ENCODE measurements around the gene KCMF1. TPM values are rescaled to one million over a fixed set of nuclear protein-coding genes. Genes with fewer than 3 reads are reported as not detected.
A peak's percentile ranks its signal among the peaks of the same experiment; 100 is the strongest.
"Not testable (repeated sequence)": the region's sequence is repeated elsewhere in the genome, so short reads cannot be mapped to it uniquely, and the experiment has no call there.

The KCMF1 gene
- total RNA-seq, 8 experiments from 2014 or later, result 28.9 to 54.3 (median 34.3) TPM

- in situ Hi-C loops (cut with MboI; ENCODE audit: low pct_unique_long_range_greater_than_20kb in 2 of 9, low sequenced_read_pairs in 9 of 9, unreplicated experiment in 9 of 9), result loop anchor here in 3 of 9 experiments (25.0 kb wide), 2 partner anchors 345 to 455 kb away; no protein-coding TSS in a partner anchor
- Histone ChIP-seq H3K4me1 (replicated peaks in 1 of 2) (no peaks in the 10 kb centered on the region), H3K27ac (no peak overlapping the region), H3K4me3 (no peak overlapping the region)
- no peak for ATAC-seq (replicated peaks in 6 of 8)
- 80 to 100% (median 100%) methylated on average over 1 to 2 of the region's 2 CpGs; no CpG with 5 or more reads in 4 of the 10 experiments for WGBS, 10 experiments
Measured at GRCh38 chr2:84942166-84942565, 28.8 kb upstream of the KCMF1 start.

- H3K27ac ChIP-seq, result no peak overlapping the region
- H3K4me1 ChIP-seq (replicated peaks in 1 of 2), result no peaks in the 10 kb centered on the region
- 71 to 100% (median 97%) methylated on average over 1 to 4 of the region's 4 CpGs; no CpG with 5 or more reads in 2 of the 10 experiments for WGBS, 10 experiments
- in situ Hi-C loops (cut with MboI; ENCODE audit: low pct_unique_long_range_greater_than_20kb in 2 of 9, low sequenced_read_pairs in 9 of 9, unreplicated experiment in 9 of 9), result loop anchor here in 3 of 9 experiments (25.0 kb wide), 2 partner anchors 344 to 456 kb away; no protein-coding TSS in a partner anchor
- no peak overlapping the region for H3K4me3 ChIP-seq
- ATAC-seq (replicated peaks in 6 of 8), result peak in 1 of 8 experiments; percentile 16
Measured at GRCh38 chr2:84942964-84943421, 28.0 kb upstream of the KCMF1 start.

GRCh38 chr2:84944295-84944909 is 26.6 kb upstream of the KCMF1 start:
- no peaks in the 10 kb centered on the region for H3K4me1 ChIP-seq (replicated peaks in 1 of 2)
- 40 to 100% (median 81%) methylated on average over 1 to 6 of the region's 7 CpGs; no CpG with 5 or more reads in 1 of the 10 experiments for WGBS, 10 experiments
- in situ Hi-C loops (cut with MboI; ENCODE audit: low pct_unique_long_range_greater_than_20kb in 2 of 9, low sequenced_read_pairs in 9 of 9, unreplicated experiment in 9 of 9), result loop anchor here in 3 of 9 experiments (25.0 kb wide), 2 partner anchors 343 to 457 kb away; no protein-coding TSS in a partner anchor
- no peak overlapping the region for H3K4me3 ChIP-seq
- H3K27ac ChIP-seq, result no peak overlapping the region
- no peak for ATAC-seq (replicated peaks in 6 of 8)

GRCh38 chr2:84945838-84946203 is 25.1 kb upstream of the KCMF1 start:
- ATAC-seq (replicated peaks in 6 of 8), result peak in 2 of 8 experiments; percentile 18 to 33
- H3K4me1 ChIP-seq (replicated peaks in 1 of 2); H3K27ac ChIP-seq; H3K4me3 ChIP-seq: not testable (repeated sequence)
- in situ Hi-C loops (cut with MboI; ENCODE audit: low pct_unique_long_range_greater_than_20kb in 2 of 9, low sequenced_read_pairs in 9 of 9, unreplicated experiment in 9 of 9), result loop anchor here in 3 of 9 experiments (25.0 kb wide), 2 partner anchors 341 to 459 kb away; no protein-coding TSS in a partner anchor
- WGBS, 10 experiments, result 83% methylated on average over 1 of the region's 3 CpGs; no CpG with 5 or more reads in 9 of the 10 experiments

GRCh38 chr2:84946204-84947009 is 24.6 kb upstream of the KCMF1 start:
- 0 to 100% (median 83%) methylated on average over 1 to 4 of the region's 12 CpGs; no CpG with 5 or more reads in 3 of the 10 experiments for WGBS, 10 experiments
- H3K27ac ChIP-seq, result no peak overlapping the region
- peak in 4 of 8 experiments; percentile 17 to 94 (median 62) for ATAC-seq (replicated peaks in 6 of 8)
- in situ Hi-C loops (cut with MboI; ENCODE audit: low pct_unique_long_range_greater_than_20kb in 2 of 9, low sequenced_read_pairs in 9 of 9, unreplicated experiment in 9 of 9), result loop anchor here in 3 of 9 experiments (25.0 kb wide), 2 partner anchors 341 to 459 kb away; no protein-coding TSS in a partner anchor
- no peaks in the 10 kb centered on the region for H3K4me1 ChIP-seq (replicated peaks in 1 of 2)
- no peak overlapping the region for H3K4me3 ChIP-seq

GRCh38 chr2:84947010-84947593 is 23.9 kb upstream of the KCMF1 start:
- Histone ChIP-seq H3K4me1 (replicated peaks in 1 of 2) (no peaks in the 10 kb centered on the region), H3K27ac (no peak overlapping the region), H3K4me3 (no peak overlapping the region)
- in situ Hi-C loops (cut with MboI; ENCODE audit: low pct_unique_long_range_greater_than_20kb in 2 of 9, low sequenced_read_pairs in 9 of 9, unreplicated experiment in 9 of 9), result loop anchor here in 3 of 9 experiments (25.0 kb wide), 2 partner anchors 340 to 460 kb away; no protein-coding TSS in a partner anchor
- WGBS, 10 experiments, result 60 to 96% (median 85%) methylated on average over 1 to 8 of the region's 10 CpGs; no CpG with 5 or more reads in 2 of the 10 experiments
- no peak for ATAC-seq (replicated peaks in 6 of 8)

- Histone ChIP-seq H3K4me1 (replicated peaks in 1 of 2) (peaks cover 0 to 4% of the 10 kb centered on the region in 2 donors), H3K4me3 (no peak overlapping the region), H3K27ac (no peak overlapping the region)
- WGBS, 10 experiments, result 68 to 100% (median 92%) methylated on average over 1 to 3 of the region's 3 CpGs; no CpG with 5 or more reads in 1 of the 10 experiments
- in situ Hi-C loops (cut with MboI; ENCODE audit: low pct_unique_long_range_greater_than_20kb in 2 of 9, low sequenced_read_pairs in 9 of 9, unreplicated experiment in 9 of 9), result no loop called here
- no peak for ATAC-seq (replicated peaks in 6 of 8)
Measured at GRCh38 chr2:84953535-84953934, 17.4 kb upstream of the KCMF1 start.

- Histone ChIP-seq H3K4me1 (replicated peaks in 1 of 2) (peaks cover 0 to 4% of the 10 kb centered on the region in 2 donors), H3K4me3 (no peak overlapping the region), H3K27ac (no peak overlapping the region)
- WGBS, 10 experiments, result 80 to 100% (median 93%) methylated on average over 1 to 5 of the region's 6 CpGs; no CpG with 5 or more reads in 4 of the 10 experiments
- in situ Hi-C loops (cut with MboI; ENCODE audit: low pct_unique_long_range_greater_than_20kb in 2 of 9, low sequenced_read_pairs in 9 of 9, unreplicated experiment in 9 of 9), result no loop called here
- no peak for ATAC-seq (replicated peaks in 6 of 8)
Measured at GRCh38 chr2:84954329-84954728, 16.6 kb upstream of the KCMF1 start.

GRCh38 chr2:84956334-84957297 is 14.3 kb upstream of the KCMF1 start:
- Histone ChIP-seq H3K4me1 (replicated peaks in 1 of 2) (peaks cover 0 to 4% of the 10 kb centered on the region in 2 donors), H3K4me3 (no peak overlapping the region), H3K27ac (no peak overlapping the region)
- no peak for ATAC-seq (replicated peaks in 6 of 8)
- in situ Hi-C loops (cut with MboI; ENCODE audit: low pct_unique_long_range_greater_than_20kb in 2 of 9, low sequenced_read_pairs in 9 of 9, unreplicated experiment in 9 of 9), result no loop called here
- WGBS, 10 experiments, result 86 to 100% (median 91%) methylated on average over 1 to 9 of the region's 12 CpGs; no CpG with 5 or more reads in 1 of the 10 experiments

GRCh38 chr2:84957771-84958134 is 13.2 kb upstream of the KCMF1 start:
- no peak overlapping the region for H3K4me3 ChIP-seq
- H3K27ac ChIP-seq, result no peak overlapping the region
- H3K4me1 ChIP-seq (replicated peaks in 1 of 2), result peaks cover 0 to 4% of the 10 kb centered on the region in 2 donors
- ATAC-seq (replicated peaks in 6 of 8), result no peak
- in situ Hi-C loops (cut with MboI; ENCODE audit: low pct_unique_long_range_greater_than_20kb in 2 of 9, low sequenced_read_pairs in 9 of 9, unreplicated experiment in 9 of 9), result no loop called here

GRCh38 chr2:84958135-84959059 is 12.6 kb upstream of the KCMF1 start:
- Histone ChIP-seq H3K27ac (no peak overlapping the region), H3K4me3 (no peak overlapping the region), H3K4me1 (replicated peaks in 1 of 2) (peaks cover 0 to 4% of the 10 kb centered on the region in 2 donors)
- 14 to 93% (median 51%) methylated on average over 2 to 10 of the region's 12 CpGs for WGBS, 10 experiments
- in situ Hi-C loops (cut with MboI; ENCODE audit: low pct_unique_long_range_greater_than_20kb in 2 of 9, low sequenced_read_pairs in 9 of 9, unreplicated experiment in 9 of 9), result no loop called here
- peak; percentile 53 to 93 (median 81) for ATAC-seq (replicated peaks in 6 of 8)
